Stimulated activated CD8-positive, alpha-beta memory T cell treated with anti-CD3 and anti-CD28 coated beads, Interleukin-4, amount 100 ng/mL, for 24 hours (primary cell): Measurements from ENCODE around the gene SREBF2.

Experiments used
- DNase-seq: peaks from one replicate; pipeline ENCODE4 v3.0.0-alpha.2; 2020; ENCODE audit warnings: low read depth

The SREBF2 gene

DNA sequence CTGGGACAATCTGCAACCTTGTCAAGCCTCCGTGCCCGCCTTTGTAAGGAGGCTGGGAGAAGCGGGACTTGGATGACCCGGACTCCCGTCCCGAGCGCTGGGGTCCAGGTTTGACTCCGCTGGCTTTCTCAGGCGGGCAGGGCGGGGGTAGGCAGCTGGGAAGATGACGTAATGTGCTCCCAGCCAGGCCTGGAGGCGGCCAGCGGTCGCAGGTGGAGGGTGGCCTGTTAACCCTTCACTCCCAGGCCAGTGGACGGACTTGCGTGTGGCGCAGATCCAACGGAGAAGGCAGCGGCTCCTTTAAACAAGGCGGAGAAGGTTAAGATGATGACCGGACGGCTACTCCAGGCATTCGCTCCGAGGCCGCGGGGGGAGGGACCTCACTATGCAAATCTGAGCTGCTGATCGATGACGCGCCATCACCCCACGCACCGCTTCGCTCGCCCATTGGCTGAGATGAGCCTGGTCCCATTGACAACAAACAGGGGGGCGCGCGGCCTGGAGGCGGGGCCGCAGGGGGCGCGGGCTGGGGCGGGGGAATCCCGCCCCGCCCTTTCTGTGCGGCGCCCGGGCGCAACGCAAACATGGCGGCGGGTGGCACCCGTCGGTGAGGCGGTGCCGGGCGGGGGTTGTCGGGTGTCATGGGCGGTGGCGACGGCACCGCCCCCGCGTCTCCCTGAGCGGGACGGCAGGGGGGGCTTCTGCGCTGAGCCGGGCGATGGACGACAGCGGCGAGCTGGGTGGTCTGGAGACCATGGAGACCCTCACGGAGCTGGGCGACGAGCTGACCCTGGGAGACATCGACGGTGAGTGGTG, at the start of gene SREBF2:
Gene SREBF2 (plus strand): TSS at position 553 of the 816 bp plus-strand sequence. CDS start 166 bp downstream, at position 719.
- DNase-seq = peak; percentile 99

- no peak for DNase-seq
Observed at GRCh38 chr22:41787331-41787730, 45.6 kb upstream of the SREBF2 start.

GRCh38 chr22:41793871-41794270, 39.0 kb upstream of the SREBF2 start:
- no peak for DNase-seq

- DNase-seq = no peak
Observed at GRCh38 chr22:41798736-41799135, 34.2 kb upstream of the SREBF2 start.

DNA sequence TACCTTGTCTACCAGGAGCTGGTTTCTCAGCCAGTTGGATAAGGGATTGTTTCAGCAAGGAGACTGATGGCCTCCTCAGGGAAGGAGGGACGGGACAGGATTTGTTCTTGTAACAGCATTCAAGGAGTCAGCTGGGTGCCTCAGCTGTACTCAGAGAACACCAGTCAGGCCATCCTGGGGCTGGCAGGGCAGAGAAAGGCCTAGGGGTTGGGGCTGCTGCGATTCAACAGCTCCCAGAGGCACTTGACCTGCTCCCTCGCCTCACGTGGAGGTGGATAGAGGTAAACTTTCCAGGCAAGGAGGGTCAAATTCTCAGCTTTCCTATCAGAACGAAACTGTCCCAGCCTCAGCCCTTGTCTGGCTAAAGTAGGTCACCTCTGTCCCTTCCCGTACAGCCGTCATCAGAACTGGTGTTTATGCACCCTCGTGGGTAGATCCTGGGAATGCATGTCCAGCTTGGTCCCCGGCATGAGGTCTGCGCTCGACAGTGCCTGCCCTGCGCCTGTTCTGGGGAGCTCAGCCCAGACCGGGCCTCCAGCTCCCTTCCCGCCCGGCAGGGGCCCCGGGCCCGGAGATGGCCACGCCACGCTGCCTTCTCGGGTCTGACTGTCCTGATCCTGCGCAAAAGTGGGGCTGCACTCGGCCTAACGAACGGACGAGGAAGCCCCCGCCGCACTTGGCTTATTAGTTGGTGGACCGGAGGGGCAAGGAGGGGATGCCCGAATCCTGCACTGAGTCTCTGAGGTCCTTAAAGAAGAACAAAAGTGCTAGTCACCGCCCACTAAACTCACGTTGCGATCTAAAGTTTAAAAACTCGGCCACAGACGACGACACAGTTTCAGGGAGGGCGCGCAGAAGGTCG, 33.2 kb upstream of the SREBF2 start:
- no peak for DNase-seq

- DNase-seq = peak; percentile 88
Observed at GRCh38 chr22:41800348-41801146, 32.4 kb upstream of the SREBF2 start, which contains the start of gene CCDC134. CCDC134 (plus strand) TSS chr22:41800679; CDS start chr22:41808891, 8,212 bp downstream.

DNA sequence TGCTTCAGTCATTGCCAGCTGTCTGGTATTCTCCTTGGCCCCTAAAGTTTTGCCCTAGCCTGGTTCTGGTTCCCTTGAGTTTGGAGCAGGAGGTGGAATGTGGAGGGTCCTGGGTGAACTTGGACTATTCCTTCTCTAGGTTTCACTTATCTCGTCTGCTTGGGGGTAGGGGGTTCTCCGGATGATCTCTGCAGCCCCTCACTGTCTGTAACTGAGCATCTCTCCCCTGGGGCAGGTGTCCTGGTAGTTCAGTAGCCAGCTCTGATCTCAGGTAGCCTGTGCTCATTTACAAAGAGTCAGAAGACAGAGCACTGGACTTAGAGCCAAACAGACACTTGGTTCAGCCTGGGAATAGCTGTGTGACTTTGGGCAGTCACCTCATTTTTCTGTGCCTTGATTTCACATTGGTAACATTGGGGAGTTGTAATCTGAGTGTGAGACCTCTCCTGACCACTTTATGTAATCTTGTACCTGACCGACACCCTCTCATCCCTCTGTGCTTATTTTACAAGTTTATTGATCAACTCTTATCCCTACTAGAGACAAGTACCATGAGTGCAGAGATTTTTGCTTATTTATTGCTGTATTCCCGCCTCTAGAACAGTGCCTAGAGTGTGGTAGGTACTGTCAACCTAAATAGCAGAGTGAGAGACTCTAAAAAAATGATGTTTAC, 31.6 kb upstream of the SREBF2 start:
- DNase-seq = no peak

- DNase-seq = no peak
Observed at GRCh38 chr22:41801886-41802285, 31.0 kb upstream of the SREBF2 start.

- DNase-seq = no peak
Observed at GRCh38 chr22:41805639-41806038, 27.3 kb upstream of the SREBF2 start.

DNA sequence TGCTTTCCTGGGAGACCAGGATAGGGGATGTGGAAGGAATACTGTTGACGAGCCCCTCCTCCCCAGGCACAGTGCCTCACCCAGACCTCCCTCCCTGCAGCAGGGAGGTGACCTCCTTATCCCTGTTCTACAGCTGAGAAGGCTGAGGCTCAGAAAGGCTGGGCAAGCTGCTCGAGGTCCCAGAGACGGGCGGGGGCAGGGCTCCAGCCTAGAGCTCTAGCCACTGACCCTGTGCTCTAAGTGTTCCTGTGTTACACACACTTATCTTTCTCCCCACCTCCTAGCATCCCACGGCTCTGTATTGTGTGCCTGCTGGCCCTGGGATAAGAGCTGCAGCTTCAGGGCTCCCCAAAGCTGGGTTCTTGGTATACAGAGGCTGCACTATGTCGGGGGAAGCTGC, 24.5 kb upstream of the SREBF2 start:
- no peak for DNase-seq

GRCh38 chr22:41810022-41810421, 22.9 kb upstream of the SREBF2 start:
- no peak for DNase-seq

GRCh38 chr22:41812805-41813545, 19.9 kb upstream of the SREBF2 start:
- DNase-seq = no peak

- no peak for DNase-seq
Observed at GRCh38 chr22:41813726-41814410, 19.0 kb upstream of the SREBF2 start.

DNA sequence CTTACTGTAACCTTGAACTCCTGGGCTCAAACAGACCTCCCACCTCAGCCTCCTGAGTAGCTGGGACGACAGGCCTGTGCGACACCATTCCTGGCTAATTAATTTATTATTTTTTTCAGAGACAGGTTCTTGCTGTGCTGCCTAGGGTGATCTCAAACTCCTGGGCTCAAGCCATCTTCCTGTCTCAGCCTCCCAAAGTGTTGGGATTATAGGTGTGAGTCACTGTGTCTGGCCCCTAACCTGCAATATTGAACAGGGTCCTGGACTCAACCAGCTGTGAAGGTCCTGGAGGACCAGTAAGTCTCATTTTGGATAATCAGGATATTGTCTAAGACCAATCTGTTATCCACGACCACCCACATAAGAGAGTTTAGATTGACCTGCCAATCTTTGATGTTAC, 17.2 kb upstream of the SREBF2 start:
- DNase-seq = no peak

- DNase-seq = no peak
Observed at GRCh38 chr22:41816241-41816640, 16.7 kb upstream of the SREBF2 start.

- no peak for DNase-seq
Observed at GRCh38 chr22:41816871-41817270, 16.0 kb upstream of the SREBF2 start.

GRCh38 chr22:41818011-41818410, 14.9 kb upstream of the SREBF2 start:
- no peak for DNase-seq

- no peak for DNase-seq
Observed at GRCh38 chr22:41818596-41818995, 14.3 kb upstream of the SREBF2 start.

GRCh38 chr22:41819257-41819656, 13.6 kb upstream of the SREBF2 start:
- DNase-seq = no peak

DNA sequence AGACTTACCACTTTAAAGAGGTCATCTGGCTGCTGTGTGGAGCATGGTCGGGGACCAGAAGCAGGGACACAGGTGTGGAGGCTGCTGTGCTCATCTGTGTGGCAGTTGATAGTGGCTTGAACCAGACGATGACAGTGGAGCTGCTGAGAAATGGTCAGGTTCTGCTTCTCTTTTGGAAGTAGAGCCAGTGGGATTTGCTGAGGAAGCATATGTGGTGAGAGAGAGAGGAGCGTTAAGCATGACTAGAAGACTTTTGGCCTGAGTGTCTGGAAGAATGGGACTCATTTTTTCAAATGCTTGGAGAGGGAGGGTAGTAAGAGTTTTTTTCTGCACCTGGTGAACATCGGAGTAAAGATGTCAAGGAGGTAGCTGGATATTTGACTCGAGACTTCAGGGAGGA, 12.5 kb upstream of the SREBF2 start:
- no peak for DNase-seq
